ENCODE results near the gene PACC1.

Gene PACC1

GRCh38 chr1:212359794-212360479 is 54.7 kb downstream of the PACC1 start:
- DNase-seq (ENCODE audit: low read depth) = no peak
- H3K4me3 ChIP-seq (ENCODE audit: control insufficient read depth, low read depth, low read length) = no peak overlapping the region
- no peak for TF ChIP-seq CTCF (IDR thresholded peaks at IDR 0.05; ENCODE audit: control insufficient read depth, insufficient read depth, low read depth, low read length, missing control alignments)

- no peak for DNase-seq (ENCODE audit: low read depth)
- H3K4me3 ChIP-seq (ENCODE audit: control insufficient read depth, low read depth, low read length) = no peak overlapping the region
- TF ChIP-seq CTCF (IDR thresholded peaks at IDR 0.05; ENCODE audit: control insufficient read depth, insufficient read depth, low read depth, low read length, missing control alignments) = no peak
Measured at GRCh38 chr1:212355230-212355969, 59.3 kb downstream of the PACC1 start.

- H3K4me3 ChIP-seq (ENCODE audit: control insufficient read depth, low read depth, low read length) = no peak overlapping the region
- DNase-seq (ENCODE audit: low read depth) = no peak
- no peak for TF ChIP-seq CTCF (IDR thresholded peaks at IDR 0.05; ENCODE audit: control insufficient read depth, insufficient read depth, low read depth, low read length, missing control alignments)
Measured at GRCh38 chr1:212354464-212354863, 60.2 kb downstream of the PACC1 start.

GRCh38 chr1:212353181-212353580 is 61.5 kb downstream of the PACC1 start:
- no peak for TF ChIP-seq CTCF (IDR thresholded peaks at IDR 0.05; ENCODE audit: control insufficient read depth, insufficient read depth, low read depth, low read length, missing control alignments)
- H3K4me3 ChIP-seq (ENCODE audit: control insufficient read depth, low read depth, low read length) = no peak overlapping the region
- no peak for DNase-seq (ENCODE audit: low read depth)

- TF ChIP-seq CTCF (IDR thresholded peaks at IDR 0.05; ENCODE audit: control insufficient read depth, insufficient read depth, low read depth, low read length, missing control alignments) = no peak
- no peak for DNase-seq (ENCODE audit: low read depth)
- no peak overlapping the region for H3K4me3 ChIP-seq (ENCODE audit: control insufficient read depth, low read depth, low read length)
Measured at GRCh38 chr1:212351588-212352362, 62.9 kb downstream of the PACC1 start.

- no peak for TF ChIP-seq CTCF (IDR thresholded peaks at IDR 0.05; ENCODE audit: control insufficient read depth, insufficient read depth, low read depth, low read length, missing control alignments)
- DNase-seq (ENCODE audit: low read depth) = no peak
- no peak overlapping the region for H3K4me3 ChIP-seq (ENCODE audit: control insufficient read depth, low read depth, low read length)
Measured at GRCh38 chr1:212346601-212347000, 68.1 kb downstream of the PACC1 start.
